Measurements from ENCODE around the gene PCP4.

The PCP4 gene

DNA sequence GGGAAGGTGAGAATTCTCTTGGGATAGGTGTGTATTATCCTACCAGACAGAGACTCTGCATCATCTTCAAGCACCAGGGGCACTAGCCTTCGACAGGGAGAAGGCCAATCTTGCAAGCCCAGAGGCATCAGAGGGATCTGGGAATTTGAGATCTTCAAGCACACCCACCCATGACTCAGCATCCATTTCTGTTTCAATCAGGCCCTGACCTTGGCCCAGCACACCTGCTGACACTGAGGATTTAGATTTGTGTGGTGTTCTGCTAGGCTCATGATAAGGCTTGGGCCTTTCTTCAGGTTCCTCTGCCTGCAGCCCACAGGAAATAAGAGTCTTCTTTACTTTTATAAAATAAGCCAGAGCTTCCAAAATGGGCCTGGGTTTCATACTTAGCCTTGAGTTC is 6.6 kb upstream of the PCP4 start:
- H3K9ac ChIP-seq = no peak overlapping the region
- no peaks in the 10 kb centered on the region for H3K27me3 ChIP-seq
- H3K36me3 ChIP-seq = no peaks in the 10 kb centered on the region
- no peak for TF ChIP-seq Cebpa-rat (IDR thresholded peaks at IDR 0.05)
- H4K20me1 ChIP-seq = no peaks in the 10 kb centered on the region
- no peak overlapping the region for H3K27ac ChIP-seq
- no peak overlapping the region for H3K4me2 ChIP-seq
- peaks cover 14% of the 10 kb centered on the region for H3K4me1 ChIP-seq
- H3K9me3 ChIP-seq = peaks cover 13% of the 10 kb centered on the region
- no peak overlapping the region for H3K4me3 ChIP-seq

DNA sequence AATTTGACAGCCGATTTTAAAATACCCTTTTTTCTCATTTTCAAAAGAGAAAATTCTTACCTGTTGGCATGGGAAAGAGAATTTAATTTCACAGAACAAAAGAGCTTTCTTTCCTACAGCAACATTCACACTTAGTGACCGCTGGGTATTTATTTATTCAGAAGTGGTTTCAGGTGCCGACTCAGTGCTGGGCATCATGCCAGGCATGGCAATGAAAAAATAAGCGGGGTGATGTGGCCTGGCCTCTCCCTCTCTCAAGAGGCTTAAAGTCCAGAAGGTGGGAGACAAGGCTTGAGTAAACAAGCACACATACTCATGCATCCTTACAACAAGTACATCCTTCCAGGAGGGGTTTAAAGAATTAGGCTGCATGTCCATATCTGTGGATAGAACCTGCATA is 4.1 kb upstream of the PCP4 start:
- Histone ChIP-seq H4K20me1 (no peaks in the 10 kb centered on the region), H3K27me3 (no peaks in the 10 kb centered on the region), H3K27ac (no peak overlapping the region), H3K36me3 (no peaks in the 10 kb centered on the region), H3K9me3 (peaks cover 11% of the 10 kb centered on the region), H3K4me1 (peaks cover 14% of the 10 kb centered on the region), H3K9ac (no peak overlapping the region), H3K4me3 (no peak overlapping the region), H3K4me2 (no peak overlapping the region)
- no peak for TF ChIP-seq Cebpa-rat (IDR thresholded peaks at IDR 0.05)

DNA sequence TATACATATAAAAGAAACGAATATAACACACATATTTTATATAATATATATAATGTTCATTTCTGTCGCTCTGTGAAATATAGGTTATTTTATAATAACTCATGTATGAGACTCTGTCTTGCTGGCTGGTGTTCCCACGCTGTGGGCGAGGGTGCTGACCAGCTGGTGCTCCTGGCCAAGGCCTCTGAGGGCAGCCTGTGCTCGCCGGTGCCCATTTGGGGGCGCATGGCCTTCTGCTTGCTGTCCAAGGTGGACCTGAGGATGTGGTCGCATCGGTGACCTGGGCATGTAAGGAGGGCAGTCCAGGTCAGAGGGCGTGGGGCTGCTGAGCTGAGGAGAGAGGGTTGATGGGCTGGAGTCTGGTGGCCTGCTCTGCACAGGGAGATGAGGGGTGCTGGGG is 1.1 kb upstream of the PCP4 start:
- Histone ChIP-seq H3K9ac (no peak overlapping the region), H3K4me2 (no peak overlapping the region), H3K4me1 (no peaks in the 10 kb centered on the region), H3K36me3 (no peaks in the 10 kb centered on the region), H3K27me3 (no peaks in the 10 kb centered on the region), H3K27ac (no peak overlapping the region), H3K9me3 (no peaks in the 10 kb centered on the region), H3K4me3 (no peak overlapping the region), H4K20me1 (no peaks in the 10 kb centered on the region)
- TF ChIP-seq Cebpa-rat (IDR thresholded peaks at IDR 0.05) = no peak

DNA sequence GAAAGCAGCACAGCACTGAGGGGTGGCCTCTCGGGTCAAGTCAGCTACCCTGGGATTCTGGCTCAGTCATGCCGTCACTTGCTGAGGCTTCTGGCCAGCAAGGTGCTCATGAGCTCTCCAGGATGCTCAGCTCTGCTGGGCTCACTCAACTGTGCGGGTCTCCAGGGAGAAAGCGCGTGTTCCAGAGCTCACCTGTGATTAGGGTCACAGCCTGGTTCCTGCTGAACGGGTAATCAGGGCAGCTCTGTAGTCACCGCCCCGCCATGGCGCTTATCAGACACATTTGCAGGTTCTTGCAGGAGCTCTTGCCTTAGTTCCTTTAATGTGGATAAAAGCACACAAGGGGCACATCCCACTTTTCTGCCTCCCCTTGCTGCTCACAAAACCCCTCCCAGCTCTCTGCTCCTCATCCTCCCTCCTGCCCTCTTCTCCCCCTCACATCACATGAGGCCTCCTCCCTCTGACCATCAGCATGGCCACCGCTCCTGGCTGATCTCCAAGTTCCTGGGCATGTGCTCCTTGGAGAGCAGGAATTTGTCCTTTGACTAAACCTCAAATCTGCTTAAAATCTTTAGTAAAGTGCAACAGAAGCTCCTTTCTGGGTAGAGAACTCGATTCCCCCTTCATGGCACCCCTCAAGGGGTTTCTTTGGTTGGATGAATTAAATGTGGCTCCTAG is 2.0 kb downstream of the PCP4 start:
- Histone ChIP-seq H4K20me1 (no peaks in the 10 kb centered on the region), H3K9ac (no peak overlapping the region), H3K4me1 (no peaks in the 10 kb centered on the region), H3K9me3 (no peaks in the 10 kb centered on the region), H3K27me3 (no peaks in the 10 kb centered on the region), H3K27ac (no peak overlapping the region), H3K4me2 (no peak overlapping the region), H3K4me3 (no peak overlapping the region), H3K36me3 (no peaks in the 10 kb centered on the region)
- TF ChIP-seq Cebpa-rat (IDR thresholded peaks at IDR 0.05) = no peak

DNA sequence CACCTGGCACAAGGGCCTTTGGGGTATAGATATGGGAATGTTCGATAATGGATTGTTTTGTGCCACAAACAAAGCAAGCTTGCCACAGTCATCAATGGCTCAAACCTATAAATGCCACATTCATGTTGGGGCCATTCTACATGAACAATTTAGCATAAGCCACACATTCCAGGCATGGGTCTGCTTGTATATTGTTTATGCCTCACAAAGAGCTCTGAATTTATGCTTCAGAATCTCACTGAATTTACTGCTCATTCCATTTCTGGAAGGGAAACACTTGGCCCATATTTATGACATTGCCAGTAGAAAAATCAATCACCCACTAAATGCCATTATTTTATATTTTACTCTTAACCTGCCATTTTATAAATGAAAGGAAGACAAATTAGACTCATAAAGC is 6.4 kb downstream of the PCP4 start:
- TF ChIP-seq Cebpa-rat (IDR thresholded peaks at IDR 0.05) = no peak
- no peak overlapping the region for H3K4me3 ChIP-seq
- H3K4me1 ChIP-seq = peaks cover 10% of the 10 kb centered on the region; the same call in 1 of the 2 replicates
- H3K9ac ChIP-seq = no peak overlapping the region
- no peaks in the 10 kb centered on the region for H3K27me3 ChIP-seq
- H4K20me1 ChIP-seq = no peaks in the 10 kb centered on the region
- H3K27ac ChIP-seq = no peak overlapping the region
- H3K36me3 ChIP-seq = no peaks in the 10 kb centered on the region
- no peak overlapping the region for H3K4me2 ChIP-seq
- H3K9me3 ChIP-seq = no peaks in the 10 kb centered on the region

DNA sequence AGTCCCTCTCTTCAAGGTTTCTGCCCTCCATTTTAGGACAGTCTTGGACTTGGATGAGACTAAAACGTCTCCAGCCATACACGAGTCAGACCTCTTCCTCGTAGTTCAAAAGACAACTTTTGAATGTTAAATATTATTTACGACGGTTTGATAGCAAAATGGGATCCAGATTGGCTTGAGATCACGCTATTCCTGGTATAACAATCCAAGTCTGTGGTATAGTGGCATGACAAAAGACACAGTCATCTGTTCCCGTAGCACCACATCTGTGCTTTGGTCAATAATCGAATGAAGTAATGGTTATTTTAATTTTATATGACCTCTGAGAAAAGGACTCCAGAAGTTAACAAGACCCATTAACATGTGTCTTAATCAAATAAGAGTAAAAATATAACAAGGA is 7.0 kb downstream of the PCP4 start:
- no peak for TF ChIP-seq Cebpa-rat (IDR thresholded peaks at IDR 0.05)
- H4K20me1 ChIP-seq = no peaks in the 10 kb centered on the region
- H3K27ac ChIP-seq = no peak overlapping the region
- H3K4me2 ChIP-seq = no peak overlapping the region
- no peaks in the 10 kb centered on the region for H3K36me3 ChIP-seq
- no peak overlapping the region for H3K4me3 ChIP-seq
- H3K9ac ChIP-seq = no peak overlapping the region
- H3K27me3 ChIP-seq = no peaks in the 10 kb centered on the region
- no peaks in the 10 kb centered on the region for H3K9me3 ChIP-seq
- H3K4me1 ChIP-seq = peaks cover 10% of the 10 kb centered on the region; the same call in 1 of the 2 replicates

DNA sequence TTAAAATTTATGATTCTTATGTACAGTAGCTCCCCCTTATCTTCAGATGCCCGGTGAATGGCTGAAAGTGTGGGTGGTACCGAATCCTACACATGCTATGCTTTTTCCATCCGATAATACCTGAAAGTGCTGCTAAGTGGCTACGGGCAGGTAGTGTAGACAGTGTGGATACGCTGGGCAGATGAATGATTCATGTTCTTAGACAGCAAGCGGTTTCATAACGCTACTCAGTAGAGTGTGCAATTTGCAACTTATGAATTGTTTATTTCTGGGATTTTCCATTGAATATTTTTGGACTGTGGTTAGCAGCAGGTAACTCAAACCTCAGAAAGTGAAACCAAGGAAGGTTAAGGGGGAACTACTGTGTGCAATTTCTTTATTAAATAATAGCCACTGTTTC is 7.5 kb downstream of the PCP4 start:
- no peaks in the 10 kb centered on the region for H3K27me3 ChIP-seq
- TF ChIP-seq Cebpa-rat (IDR thresholded peaks at IDR 0.05) = no peak
- H3K4me1 ChIP-seq = peaks cover 10% of the 10 kb centered on the region; the same call in 1 of the 2 replicates
- H3K9ac ChIP-seq = no peak overlapping the region
- no peaks in the 10 kb centered on the region for H3K9me3 ChIP-seq
- H3K36me3 ChIP-seq = no peaks in the 10 kb centered on the region
- H3K4me3 ChIP-seq = no peak overlapping the region
- peak overlapping the region; percentile 35 for H3K4me2 ChIP-seq
- H3K27ac ChIP-seq = no peak overlapping the region
- no peaks in the 10 kb centered on the region for H4K20me1 ChIP-seq

DNA sequence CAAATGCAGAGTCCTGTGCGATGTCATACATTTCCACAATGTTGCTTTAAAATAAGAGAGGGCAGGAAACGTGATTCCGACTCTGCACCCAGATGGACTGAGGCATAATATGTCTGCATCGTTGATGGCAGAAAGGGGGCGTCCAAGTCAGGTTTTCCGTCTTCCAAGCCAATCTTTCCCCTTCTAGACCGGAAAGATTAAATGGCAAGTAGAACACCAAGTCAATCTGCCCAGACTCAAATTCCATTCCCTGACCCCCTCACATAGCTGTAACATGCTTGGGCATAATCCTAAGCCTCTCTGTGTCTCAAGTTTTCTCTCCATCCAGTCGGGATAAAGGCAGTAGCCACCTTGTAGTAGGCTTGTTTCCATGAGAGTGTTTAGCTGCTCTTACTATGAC is 14.4 kb downstream of the PCP4 start:
- H3K4me2 ChIP-seq = no peak overlapping the region
- no peak overlapping the region for H3K4me3 ChIP-seq

DNA sequence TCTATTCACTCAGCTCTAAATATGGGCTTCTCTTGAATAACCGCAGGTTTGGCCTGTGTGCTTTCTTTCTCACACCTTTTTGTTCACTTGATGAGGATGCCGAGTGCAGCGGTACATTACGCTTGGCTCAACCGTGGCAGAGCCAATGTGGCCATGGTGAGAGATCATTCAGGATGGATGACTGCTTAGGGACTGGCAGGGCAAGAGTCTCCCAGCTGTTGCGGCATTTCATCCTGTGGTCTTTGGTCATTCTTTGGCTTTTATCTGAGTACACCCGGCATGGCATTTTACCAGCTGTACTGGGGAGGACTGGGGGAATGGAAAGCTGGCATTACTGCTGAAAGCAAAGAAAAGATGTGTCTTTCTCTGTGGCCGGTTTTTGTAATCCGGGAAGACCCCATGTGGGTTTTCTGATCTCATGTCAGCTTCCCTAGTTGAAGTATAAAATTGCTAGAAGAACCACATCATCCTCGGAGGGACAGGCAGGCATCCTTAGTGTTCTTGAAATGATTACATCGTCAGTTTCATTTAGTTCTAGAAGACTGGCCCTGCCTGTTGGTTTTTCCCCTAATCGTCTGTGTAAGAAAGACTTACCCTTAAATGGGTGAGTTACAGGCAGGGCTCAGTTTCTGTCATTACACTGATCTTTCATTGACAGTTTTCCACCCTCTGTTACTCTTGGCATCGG is 15.1 kb downstream of the PCP4 start:
- TF ChIP-seq Cebpa-rat (IDR thresholded peaks at IDR 0.05) = no peak
- no peaks in the 10 kb centered on the region for H3K9me3 ChIP-seq
- no peaks in the 10 kb centered on the region for H3K36me3 ChIP-seq
- no peak overlapping the region for H3K4me3 ChIP-seq
- H3K9ac ChIP-seq = no peak overlapping the region
- no peaks in the 10 kb centered on the region for H3K27me3 ChIP-seq
- no peak overlapping the region for H3K27ac ChIP-seq
- peaks cover 20% of the 10 kb centered on the region for H3K4me1 ChIP-seq
- no peak overlapping the region for H3K4me2 ChIP-seq
- no peaks in the 10 kb centered on the region for H4K20me1 ChIP-seq

More for the DNA sequence above, 14.4 kb downstream of the PCP4 start:
- Histone ChIP-seq H4K20me1 (no peaks in the 10 kb centered on the region), H3K4me1 (peaks cover 20% of the 10 kb centered on the region), H3K27me3 (no peaks in the 10 kb centered on the region), H3K9ac (no peak overlapping the region), H3K36me3 (no peaks in the 10 kb centered on the region), H3K9me3 (no peaks in the 10 kb centered on the region), H3K27ac (no peak overlapping the region)
- no peak for TF ChIP-seq Cebpa-rat (IDR thresholded peaks at IDR 0.05)

DNA sequence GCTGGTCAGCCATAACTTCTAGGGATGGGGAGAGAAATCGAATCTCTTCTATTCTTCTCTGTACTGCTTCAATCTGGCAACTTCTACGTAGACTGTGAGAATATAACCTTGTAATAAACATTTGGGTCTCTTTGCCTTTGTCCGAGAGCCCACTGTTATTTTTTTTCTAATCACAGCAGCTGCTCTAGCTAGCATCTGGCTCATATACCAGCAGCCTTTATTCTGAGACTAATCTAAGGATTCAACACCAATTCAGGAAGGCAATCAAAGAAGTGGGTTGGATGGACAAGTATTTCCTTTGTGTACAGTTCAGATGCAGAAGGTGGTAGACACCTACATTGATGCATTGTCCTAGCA is 15.6 kb downstream of the PCP4 start:
- Histone ChIP-seq H3K9ac (no peak overlapping the region), H4K20me1 (no peaks in the 10 kb centered on the region), H3K9me3 (no peaks in the 10 kb centered on the region), H3K4me2 (no peak overlapping the region), H3K4me1 (peaks cover 20% of the 10 kb centered on the region), H3K27me3 (no peaks in the 10 kb centered on the region), H3K36me3 (no peaks in the 10 kb centered on the region), H3K27ac (no peak overlapping the region), H3K4me3 (no peak overlapping the region)
- TF ChIP-seq Cebpa-rat (IDR thresholded peaks at IDR 0.05) = no peak

Measured in BLaER1 (cell line).